ENCODE results near the gene CDKN2AIPNL. TPM values are rescaled to one million over a fixed set of nuclear protein-coding genes. Genes with fewer than 3 reads are reported as not detected.
A peak's percentile ranks its signal among the peaks of the same experiment; 100 is the strongest.

CDKN2AIPNL gene
- total and polyA plus RNA-seq, 2 of the 4 experiments (the other 2 are of a cell fraction): 14.0 to 18.1 TPM

DNA sequence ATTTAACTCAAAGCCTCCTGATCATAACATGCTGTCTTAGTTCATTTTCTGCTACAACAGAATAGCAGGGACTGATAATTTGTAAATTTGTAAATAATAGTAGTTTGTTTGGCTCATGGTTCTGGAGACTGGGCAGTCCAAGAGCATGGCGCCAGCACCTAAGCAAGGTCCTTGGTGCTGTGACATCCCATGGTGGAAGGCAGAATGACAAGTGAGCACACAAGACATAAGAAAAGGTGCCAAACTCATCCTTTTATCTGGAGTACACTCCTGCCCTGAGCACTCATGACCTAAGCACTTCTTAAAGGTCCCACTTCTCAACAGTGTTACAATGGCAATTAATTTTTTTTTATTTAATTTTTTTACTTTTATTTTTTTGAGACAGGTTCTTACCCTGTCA, 24.2 kb downstream of the CDKN2AIPNL start:
- peaks cover 10 to 35% of the 10 kb centered on the region in 2 experiments for H3K79me1 ChIP-seq (ENCODE audit: low read depth in 1 of 2, low read length in 2 of 2)
- H2BK120ac ChIP-seq (ENCODE audit: low read depth, low read length): no peak overlapping the region
- DNase-seq (no peak), ATAC-seq (ENCODE audit: low read depth) (no peak)
- no peak overlapping the region for H3K4me2 ChIP-seq (ENCODE audit: low read depth, low read length)
- H3K4me3 ChIP-seq (ENCODE audit: insufficient read depth, low read depth, low read length): no peak overlapping the region
- H4K8ac ChIP-seq (ENCODE audit: low read depth in 2 of 2, low read length in 2 of 2): no peak overlapping the region
- H2BK5ac ChIP-seq (ENCODE audit: low read depth, low read length, poor library complexity, severe bottlenecking): no peak overlapping the region
- BruUV-seq (replicated peaks): no TSS peak
- H3K27me3 ChIP-seq (ENCODE audit: control insufficient read depth, insufficient read depth, low read length): no peaks in the 10 kb centered on the region
- dilution Hi-C loops (cut with HindIII; ENCODE audit: low sequenced_read_pairs, unreplicated experiment) (no loop called here), in situ Hi-C loops (cut with MboI; ENCODE audit: low sequenced_read_pairs) (no loop called here), intact Hi-C loops (cut with micrococcal nuclease) (no loop called here)
- ChIA-PET CTCF (interaction anchor here (0.5 to 0.6 kb wide), 4 partner anchors 9 to 247 kb away, joined by 3 to 5 read pairs (median 4); no protein-coding TSS in a partner anchor), POLR2A (ENCODE audit: unreplicated experiment) (no interaction called here)
- H3K9me3 ChIP-seq (ENCODE audit: control insufficient read depth, insufficient read depth, low read length): no peaks in the 10 kb centered on the region
- peaks cover 51% of the 10 kb centered on the region for H3K36me3 ChIP-seq (ENCODE audit: control insufficient read depth, insufficient read depth, low read length)
- no peak overlapping the region for H2AFZ ChIP-seq (replicated peaks; ENCODE audit: low read length, poor library complexity)
- H2AK5ac ChIP-seq (ENCODE audit: low read depth, low read length): no peak overlapping the region
- H4K20me1 ChIP-seq (ENCODE audit: insufficient read depth, low read length): peaks cover 8% of the 10 kb centered on the region
- no peak overlapping the region for H3K18ac ChIP-seq (ENCODE audit: low read depth, low read length)
- no peak overlapping the region for H2BK20ac ChIP-seq (ENCODE audit: low read depth, low read length)
- H3K9me1 ChIP-seq (ENCODE audit: insufficient read depth, low read length): no peaks in the 10 kb centered on the region
- H3K4ac ChIP-seq (ENCODE audit: low read depth, low read length): no peak overlapping the region
- H3K56ac ChIP-seq (ENCODE audit: extremely low read depth, insufficient read depth, low read length): no peak overlapping the region
- no peak overlapping the region for H4K91ac ChIP-seq (ENCODE audit: insufficient read depth, low read depth, low read length)
- H4K5ac ChIP-seq (ENCODE audit: low read depth, low read length): no peak overlapping the region
- H3K9ac ChIP-seq (ENCODE audit: low read depth, low read length): no peak overlapping the region
- H3K23ac ChIP-seq (ENCODE audit: low read depth, low read length): peak overlapping the region; percentile 24; the same call in 1 of the 2 replicates
- H2BK15ac ChIP-seq (ENCODE audit: low read depth, low read length): no peak overlapping the region
- no peak overlapping the region for H2AK9ac ChIP-seq (replicated peaks; ENCODE audit: low read depth, low read length, poor library complexity)
- 83% methylated on average over 1 of the region's 1 CpG; no CpG with 5 or more reads in 1 of the 2 experiments for WGBS, 2 experiments (ENCODE audit: extremely low coverage in 2 of 2, insufficient read length in 1 of 2)
- TF ChIP-seq SMC3 (IDR thresholded peaks at IDR 0.05; ENCODE audit: low read depth, low read length) (no peak), POLR2A (IDR thresholded peaks at IDR 0.05; ENCODE audit: low read depth, low read length) (no peak), ELK1 (IDR thresholded peaks at IDR 0.05; ENCODE audit: borderline replicate concordance, low read depth, low read length) (no peak), NFE2L2 (IDR thresholded peaks at IDR 0.05; ENCODE audit: low read depth, low read length) (no peak)
- peaks cover 4% of the 10 kb centered on the region for H3K4me1 ChIP-seq (ENCODE audit: control insufficient read depth, insufficient read depth, low read length)
- H3K27ac ChIP-seq (ENCODE audit: insufficient read depth, low read length): no peak overlapping the region
- no peak overlapping the region for H3K14ac ChIP-seq (replicated peaks; ENCODE audit: low read depth, low read length)
